Limb (tissue), 2 donors: ENCODE measurements around the gene CNTNAP2.
"Not testable (repeated sequence)": the region's sequence is repeated elsewhere in the genome, so short reads cannot be mapped to it uniquely, and the experiment has no call there.

ENCODE experiments used
- DNase-seq, 2 donors: peaks; one replicate each; pipeline ENCODE4 v3.0.0-alpha.2; 2016; ENCODE audit errors: extremely low spot score in 2 of 2

The CNTNAP2 gene

GRCh38 chr7:146146831-146147486 is 30.4 kb downstream of the CNTNAP2 start:
- no peak for DNase-seq

GRCh38 chr7:146150153-146150552 is 33.6 kb downstream of the CNTNAP2 start:
- DNase-seq: no peak

GRCh38 chr7:146172112-146172511 is 55.5 kb downstream of the CNTNAP2 start:
- no peak for DNase-seq

- DNase-seq: no peak
These were observed 59.1 kb downstream of the CNTNAP2 start for GRCh38 chr7:146175716-146176115.

GRCh38 chr7:146176860-146177259 is 60.3 kb downstream of the CNTNAP2 start:
- no peak for DNase-seq

- DNase-seq: no peak
These were observed 60.7 kb downstream of the CNTNAP2 start for GRCh38 chr7:146177301-146177700.

GRCh38 chr7:146185844-146186243 is 69.2 kb downstream of the CNTNAP2 start:
- no peak for DNase-seq

GRCh38 chr7:146191428-146191827 is 74.8 kb downstream of the CNTNAP2 start:
- DNase-seq: not testable (repeated sequence)

- no peak for DNase-seq
These were observed 85.3 kb downstream of the CNTNAP2 start for GRCh38 chr7:146201945-146202344.

- DNase-seq: no peak
These were observed 89.7 kb downstream of the CNTNAP2 start for GRCh38 chr7:146206270-146206669.

GRCh38 chr7:146208492-146208891 is 91.9 kb downstream of the CNTNAP2 start:
- no peak for DNase-seq

GRCh38 chr7:146214842-146215241 is 98.2 kb downstream of the CNTNAP2 start:
- DNase-seq: no peak

GRCh38 chr7:146216396-146217041 is 99.9 kb downstream of the CNTNAP2 start:
- DNase-seq: no peak

GRCh38 chr7:146223851-146224250 is 107.2 kb downstream of the CNTNAP2 start:
- no peak for DNase-seq

- no peak for DNase-seq
These were observed 116.0 kb downstream of the CNTNAP2 start for GRCh38 chr7:146232604-146233003.

GRCh38 chr7:146235195-146235594 is 118.6 kb downstream of the CNTNAP2 start:
- no peak for DNase-seq

- DNase-seq: no peak
These were observed 126.1 kb downstream of the CNTNAP2 start for GRCh38 chr7:146242661-146243060.

- not testable (repeated sequence) for DNase-seq
These were observed 131.4 kb downstream of the CNTNAP2 start for GRCh38 chr7:146247991-146248390.

- not testable (repeated sequence) for DNase-seq
These were observed 132.1 kb downstream of the CNTNAP2 start for GRCh38 chr7:146248744-146249143.

GRCh38 chr7:146249272-146249671 is 132.7 kb downstream of the CNTNAP2 start:
- DNase-seq: no peak

GRCh38 chr7:146255609-146256008 is 139.0 kb downstream of the CNTNAP2 start:
- DNase-seq: no peak

- DNase-seq: no peak
These were observed 145.9 kb downstream of the CNTNAP2 start for GRCh38 chr7:146262527-146262926.

GRCh38 chr7:146276888-146277287 is 160.3 kb downstream of the CNTNAP2 start:
- no peak for DNase-seq
